ENCODE measurements around the gene ITGA11. TPM values are rescaled to one million over a fixed set of nuclear protein-coding genes. Genes with fewer than 3 reads are reported as not detected.

Gene ITGA11
- total and polyA plus RNA-seq, 9 donors, result 1.2 to 34.5 (median 4.4) TPM

DNA sequence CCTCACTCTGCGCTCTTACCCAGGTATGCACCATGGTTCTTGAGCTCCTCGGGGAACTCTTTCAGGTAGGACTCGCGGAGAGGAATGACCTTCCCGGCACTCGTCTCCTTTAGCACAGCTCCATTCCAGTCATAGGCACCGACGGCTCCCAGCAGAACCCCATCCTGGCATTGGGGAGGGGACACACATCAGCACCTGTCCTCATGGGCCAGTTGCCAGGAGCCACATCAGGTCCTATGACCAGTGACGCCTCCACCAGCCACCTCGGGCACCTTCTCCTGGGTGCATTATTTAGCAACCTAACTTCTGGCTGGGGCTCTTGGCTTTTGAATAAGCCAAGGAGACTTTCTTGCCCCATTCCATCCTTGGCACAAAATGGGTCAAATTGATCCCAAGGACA lies 92.5 kb downstream of the ITGA11 start:
- H3K36me3 ChIP-seq, result no peaks in the 10 kb centered on the region
- peaks cover 6% of the 10 kb centered on the region for H3K4me1 ChIP-seq (ENCODE audit: insufficient read depth)
- no peaks in the 10 kb centered on the region for H3K9me3 ChIP-seq
- no peak overlapping the region for H3K27ac ChIP-seq
- no peak overlapping the region for H3K4me3 ChIP-seq
- TF ChIP-seq CTCF (IDR thresholded peaks at IDR 0.05), result no peak
- no peak for TF ChIP-seq POLR2A (IDR thresholded peaks at IDR 0.05)
- no peak for TF ChIP-seq EP300 (IDR thresholded peaks at IDR 0.05)
- no peak for DNase-seq
- H3K27me3 ChIP-seq, result no peaks in the 10 kb centered on the region
- 94 to 99% (median 95%) methylated on average over 10 of the region's 10 CpGs for WGBS, 3 donors
- intact Hi-C loops (cut with DNase I), result no loop called here

DNA sequence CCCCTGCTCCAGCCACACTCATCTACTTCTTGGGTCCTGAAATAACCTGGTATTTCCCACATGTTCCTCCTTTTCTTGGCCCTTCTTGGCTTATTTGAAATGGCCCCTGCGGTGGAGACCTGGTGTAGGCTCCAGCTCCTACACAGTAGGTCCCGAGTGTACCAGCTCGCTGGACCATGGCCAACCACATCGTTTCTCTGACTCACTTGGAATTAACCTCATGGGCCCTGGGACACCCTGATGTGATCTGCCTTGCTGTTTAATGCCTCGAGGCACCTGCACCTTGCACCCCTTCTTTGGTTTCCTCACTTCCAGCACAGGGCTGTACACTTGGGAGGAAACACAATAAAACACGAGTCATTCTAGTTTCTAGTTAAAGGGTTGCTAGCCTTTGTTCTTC lies 94.1 kb downstream of the ITGA11 start:
- TF ChIP-seq CTCF (IDR thresholded peaks at IDR 0.05) (no peak), POLR2A (IDR thresholded peaks at IDR 0.05) (no peak), EP300 (IDR thresholded peaks at IDR 0.05) (no peak)
- Histone ChIP-seq H3K9me3 (no peaks in the 10 kb centered on the region), H3K27ac (no peak overlapping the region), H3K4me3 (no peak overlapping the region), H3K27me3 (no peaks in the 10 kb centered on the region), H3K4me1 (ENCODE audit: insufficient read depth) (peaks cover 11% of the 10 kb centered on the region), H3K36me3 (no peaks in the 10 kb centered on the region)
- intact Hi-C loops (cut with DNase I), result no loop called here
- DNase-seq, result no peak
- 44 to 53% (median 49%) methylated on average over 6 of the region's 6 CpGs for WGBS, 3 donors

GRCh38 chr15:68336516-68336915 lies 95.4 kb downstream of the ITGA11 start:
- H3K27ac ChIP-seq, result no peak overlapping the region
- TF ChIP-seq POLR2A (IDR thresholded peaks at IDR 0.05) (no peak), EP300 (IDR thresholded peaks at IDR 0.05) (no peak), CTCF (IDR thresholded peaks at IDR 0.05) (no peak)
- H3K4me3 ChIP-seq, result no peak overlapping the region
- intact Hi-C loops (cut with DNase I), result no loop called here
- no peak for DNase-seq
- 86 to 90% (median 89%) methylated on average over 7 of the region's 7 CpGs for WGBS, 3 donors
- no peaks in the 10 kb centered on the region for H3K36me3 ChIP-seq
- no peaks in the 10 kb centered on the region for H3K9me3 ChIP-seq
- H3K4me1 ChIP-seq (ENCODE audit: insufficient read depth), result peaks cover 9% of the 10 kb centered on the region
- no peaks in the 10 kb centered on the region for H3K27me3 ChIP-seq

DNA sequence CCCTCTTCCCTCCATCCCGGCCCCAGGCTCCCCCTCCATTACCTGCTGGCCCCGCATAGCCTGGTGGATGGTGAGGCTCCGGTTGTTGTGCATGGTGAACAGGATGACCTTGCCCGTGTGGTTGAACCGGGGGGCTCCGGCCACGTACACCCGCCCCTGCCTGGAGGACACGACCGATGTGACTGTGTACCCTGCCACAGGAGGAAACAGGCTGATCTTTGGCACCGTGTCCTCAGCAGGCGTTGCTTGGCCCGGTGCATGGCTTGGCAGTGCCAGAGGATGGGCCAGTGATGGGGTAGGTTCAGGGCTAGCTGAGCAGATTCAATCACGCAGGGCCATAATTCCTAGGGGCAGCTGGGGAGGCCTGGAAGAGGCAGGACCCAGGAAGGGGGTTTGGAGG lies 96.3 kb downstream of the ITGA11 start:
- H3K4me1 ChIP-seq (ENCODE audit: insufficient read depth), result peaks cover 8% of the 10 kb centered on the region
- intact Hi-C loops (cut with DNase I), result no loop called here
- DNase-seq, result no peak

More for the DNA sequence above, 96.3 kb downstream of the ITGA11 start:
- no peak overlapping the region for H3K27ac ChIP-seq
- H3K36me3 ChIP-seq, result no peaks in the 10 kb centered on the region
- no peaks in the 10 kb centered on the region for H3K9me3 ChIP-seq
- no peak for TF ChIP-seq CTCF (IDR thresholded peaks at IDR 0.05)
- TF ChIP-seq EP300 (IDR thresholded peaks at IDR 0.05), result no peak
- TF ChIP-seq POLR2A (IDR thresholded peaks at IDR 0.05), result no peak
- H3K4me3 ChIP-seq, result no peak overlapping the region
- H3K27me3 ChIP-seq, result no peaks in the 10 kb centered on the region
- WGBS, 3 donors, result 78 to 90% (median 90%) methylated on average over 14 of the region's 14 CpGs

All from ovary (tissue), 9 donors.